22Rv1 (cell line): ENCODE measurements around the gene C17orf50.

Source experiments
- CTCF ChIP-seq: fragments of 450-650 bp; IDR thresholded peaks from 2 replicates; pipeline ENCODE4 v1.5.1; 2017; ENCODE audit warnings: mild to moderate bottlenecking
- ZFX ChIP-seq: fragments of 450-650 bp; IDR thresholded peaks from 2 replicates; pipeline ENCODE4 v1.6.1; 2017; ENCODE audit warnings: antibody characterized with exemption, borderline replicate concordance

- TF ChIP-seq CTCF = no peak
- TF ChIP-seq ZFX = no peak
Observed at GRCh38 chr17:35774499-35774898, 13.8 kb downstream of the C17orf50 start.
